Fibroblast of lung (primary cell): ENCODE measurements around the gene ENPP4.

Experiments used
- CTCF ChIP-seq, 2 donors: IDR thresholded peaks in 1 of 2; conservative IDR thresholded peaks in 1 of 2; 1 replicate in 1 of 2; 2 replicates in 1 of 2; pipeline ENCODE4 v1.5.1; 2011 to 2012; ENCODE audit warnings: low read length in 2 of 2, control low read depth in 1 of 2, inconsistent platforms in 1 of 2, low read depth in 1 of 2, mild to moderate bottlenecking in 1 of 2
- EZH2 ChIP-seq: IDR thresholded peaks from 2 replicates; pipeline ENCODE4 v1.5.1; 2012; ENCODE audit warnings: low read length, control low read depth, mild to moderate bottlenecking; ENCODE audit errors: missing control alignments

GRCh38 chr6:46156701-46157100 is 26.9 kb downstream of the ENPP4 start:
- no peak for TF ChIP-seq CTCF (conservative IDR thresholded peaks at IDR 0.05 in 1 of 2, IDR thresholded peaks at IDR 0.05 in 1 of 2; ENCODE audit: low read depth in 1 of 2, low read length in 2 of 2)
- TF ChIP-seq EZH2 = no peak
